HG02610 (cell line): ENCODE results near the gene KCNQ1.
A peak's percentile ranks its signal among the peaks of the same experiment; 100 is the strongest.

Experiments used
- ATAC-seq: cut with Tn5 transposase; IDR thresholded peaks from one replicate; pipeline ENCODE4 v1.9.1; 2021; ENCODE audit warnings: mild to moderate bottlenecking, moderate library complexity; ENCODE audit not compliant: unreplicated experiment

Gene KCNQ1

GRCh38 chr11:2691991-2692875 lies 247.4 kb downstream of the KCNQ1 start:
- no peak for ATAC-seq

- ATAC-seq = no peak
Measured at GRCh38 chr11:2693271-2694261, 248.8 kb downstream of the KCNQ1 start.

GRCh38 chr11:2694495-2694894 lies 249.7 kb downstream of the KCNQ1 start:
- no peak for ATAC-seq

- no peak for ATAC-seq
Measured at GRCh38 chr11:2694995-2695939, 250.5 kb downstream of the KCNQ1 start.

GRCh38 chr11:2696455-2696854 lies 251.6 kb downstream of the KCNQ1 start:
- no peak for ATAC-seq

GRCh38 chr11:2697866-2698265 lies 253.1 kb downstream of the KCNQ1 start:
- no peak for ATAC-seq

- ATAC-seq = no peak
Measured at GRCh38 chr11:2698386-2699184, 253.8 kb downstream of the KCNQ1 start.

GRCh38 chr11:2699185-2699530 lies 254.3 kb downstream of the KCNQ1 start:
- no peak for ATAC-seq

GRCh38 chr11:2699531-2700414 lies 255.0 kb downstream of the KCNQ1 start, which contains the start of gene KCNQ1OT1:
Gene KCNQ1OT1 (minus strand): TSS chr11:2699994.
- ATAC-seq = peak; percentile 89

GRCh38 chr11:2700415-2701211 lies 255.8 kb downstream of the KCNQ1 start:
- no peak for ATAC-seq

GRCh38 chr11:2701230-2701629 lies 256.4 kb downstream of the KCNQ1 start:
- ATAC-seq = no peak

GRCh38 chr11:2701898-2702434 lies 257.2 kb downstream of the KCNQ1 start:
- ATAC-seq = no peak

GRCh38 chr11:2702771-2703362 lies 258.1 kb downstream of the KCNQ1 start:
- ATAC-seq = no peak

GRCh38 chr11:2703363-2704141 lies 258.7 kb downstream of the KCNQ1 start:
- ATAC-seq = no peak

- ATAC-seq = no peak
Measured at GRCh38 chr11:2704356-2704755, 259.5 kb downstream of the KCNQ1 start.

- ATAC-seq = no peak
Measured at GRCh38 chr11:2704896-2705606, 260.2 kb downstream of the KCNQ1 start.
